HEK293 (cell line): ENCODE data around the gene HK2.

Experiments used
- CTCF ChIP-seq: fragments of 450-650 bp; formaldehyde crosslinking; IDR thresholded peaks from 2 replicates; pipeline ENCODE4 v1.5.1; 2016; ENCODE audit warnings: missing biosample characterization, missing genetic modification characterization
- ELK4 ChIP-seq: IDR thresholded peaks from 2 replicates; pipeline ENCODE4 v1.6.1; 2011; ENCODE audit warnings: mild to moderate bottlenecking, low read depth, low read length, borderline replicate concordance
- PRDM10 ChIP-seq: fragments of 450-650 bp; formaldehyde crosslinking; IDR thresholded peaks from 2 replicates; pipeline ENCODE4 v1.5.1; 2016; ENCODE audit warnings: missing biosample characterization, missing genetic modification characterization
- ZNF175 ChIP-seq: fragments of 450-650 bp; formaldehyde crosslinking; IDR thresholded peaks from 2 replicates; pipeline ENCODE4 v1.5.1; 2016; ENCODE audit warnings: missing biosample characterization, missing genetic modification characterization
- ZNF280C ChIP-seq: fragments of 450-650 bp; formaldehyde crosslinking; IDR thresholded peaks from 2 replicates; pipeline ENCODE4 v1.5.1; 2016; ENCODE audit warnings: missing biosample characterization, missing genetic modification characterization
- ZNF311 ChIP-seq: fragments of 450-650 bp; formaldehyde crosslinking; IDR thresholded peaks from 2 replicates; pipeline ENCODE4 v1.5.1; 2017; ENCODE audit warnings: missing biosample characterization, missing genetic modification characterization, borderline replicate concordance
- ZNF561 ChIP-seq: fragments of 450-650 bp; IDR thresholded peaks from 2 replicates; pipeline ENCODE4 v1.5.1; 2018; ENCODE audit warnings: missing biosample characterization, missing genetic modification characterization, borderline replicate concordance
- ZNF692 ChIP-seq: fragments of 450-650 bp; formaldehyde crosslinking; IDR thresholded peaks from 2 replicates; pipeline ENCODE4 v1.5.1; 2016; ENCODE audit warnings: missing biosample characterization, missing genetic modification characterization

GRCh38 chr2:74877376-74877775, 43.4 kb downstream of the HK2 start:
- TF ChIP-seq ELK4 (no peak), ZNF311 (tag by site-specific recombination) (no peak), CTCF (tag by site-specific recombination) (no peak), ZNF280C (tag by site-specific recombination) (no peak), ZNF175 (tag by site-specific recombination) (no peak), PRDM10 (tag by site-specific recombination) (no peak), ZNF692 (tag by site-specific recombination) (no peak), ZNF561 (tag by site-specific recombination) (no peak)
